ENCODE data around the gene WASF3.
A peak's percentile ranks its signal among the peaks of the same experiment; 100 is the strongest.

WASF3 gene

GRCh38 chr13:26541678-26542568 lies 15.6 kb upstream of the WASF3 start:
- Histone ChIP-seq H3K4me3 (ENCODE audit: control insufficient read depth in 1 of 7, extremely low read depth in 1 of 7, insufficient read depth in 4 of 7, low read depth in 2 of 7, low read length in 6 of 7) (no peak overlapping the region), H3K27ac (ENCODE audit: insufficient read depth in 1 of 2, low read depth in 1 of 2, low read length in 2 of 2, poor library complexity in 1 of 2, severe bottlenecking in 2 of 2) (no peak overlapping the region), H3K9me3 (ENCODE audit: control extremely low read depth in 1 of 5, control insufficient read depth in 4 of 5, insufficient read depth in 2 of 5, low read depth in 1 of 5, low read length in 4 of 5) (no peaks in the 10 kb centered on the region), H3K36me3 (ENCODE audit: control insufficient read depth in 4 of 4, insufficient read depth in 4 of 4, low read length in 3 of 4) (no peaks in the 10 kb centered on the region), H3K4me1 (ENCODE audit: control extremely low read depth in 1 of 4, control insufficient read depth in 4 of 4, insufficient read depth in 4 of 4, low read length in 3 of 4) (no peaks in the 10 kb centered on the region), H3K27me3 (replicated peaks in 2 of 5; ENCODE audit: control insufficient read depth in 4 of 5, insufficient read depth in 5 of 5, low read length in 4 of 5) (peaks cover 0 to 17% (median 10%) of the 10 kb centered on the region in 5 experiments)
- ChIA-PET CTCF (interaction anchor here (1.0 to 2.1 kb wide), 2 partner anchors 10 kb away, joined by 3 to 5 read pairs; no protein-coding TSS in a partner anchor), POLR2A (no interaction called here)
- WGBS (ENCODE audit: insufficient coverage) = 100% methylated on average over 3 of the region's 6 CpGs
- no peak for DNase-seq

- DNase-seq = no peak
- H3K36me3 ChIP-seq (ENCODE audit: control insufficient read depth in 4 of 4, insufficient read depth in 4 of 4, low read length in 3 of 4) = no peaks in the 10 kb centered on the region
- ChIA-PET CTCF (no interaction called here), POLR2A (no interaction called here)
- no peaks in the 10 kb centered on the region for H3K4me1 ChIP-seq (ENCODE audit: control extremely low read depth in 1 of 4, control insufficient read depth in 4 of 4, insufficient read depth in 4 of 4, low read length in 3 of 4)
- 95% methylated on average over 8 of the region's 8 CpGs for WGBS (ENCODE audit: insufficient coverage)
- H3K4me3 ChIP-seq (ENCODE audit: control insufficient read depth in 1 of 7, extremely low read depth in 1 of 7, insufficient read depth in 4 of 7, low read depth in 2 of 7, low read length in 6 of 7) = no peak overlapping the region
- H3K9me3 ChIP-seq (ENCODE audit: control extremely low read depth in 1 of 5, control insufficient read depth in 4 of 5, insufficient read depth in 2 of 5, low read depth in 1 of 5, low read length in 4 of 5) = no peaks in the 10 kb centered on the region
- H3K27ac ChIP-seq (ENCODE audit: insufficient read depth in 1 of 2, low read depth in 1 of 2, low read length in 2 of 2, poor library complexity in 1 of 2, severe bottlenecking in 2 of 2) = no peak overlapping the region
- peaks cover 2 to 21% (median 12%) of the 10 kb centered on the region in 5 experiments for H3K27me3 ChIP-seq (replicated peaks in 2 of 5; ENCODE audit: control insufficient read depth in 4 of 5, insufficient read depth in 5 of 5, low read length in 4 of 5)
These were observed 12.8 kb upstream of the WASF3 start for GRCh38 chr13:26544707-26545106.

GRCh38 chr13:26548205-26548765 lies 9.2 kb upstream of the WASF3 start:
- no peak for DNase-seq
- Histone ChIP-seq H3K4me3 (ENCODE audit: control insufficient read depth in 1 of 7, extremely low read depth in 1 of 7, insufficient read depth in 4 of 7, low read depth in 2 of 7, low read length in 6 of 7) (no peak overlapping the region), H3K36me3 (ENCODE audit: control insufficient read depth in 4 of 4, insufficient read depth in 4 of 4, low read length in 3 of 4) (no peaks in the 10 kb centered on the region), H3K27ac (ENCODE audit: insufficient read depth in 1 of 2, low read depth in 1 of 2, low read length in 2 of 2, poor library complexity in 1 of 2, severe bottlenecking in 2 of 2) (no peak overlapping the region), H3K9me3 (ENCODE audit: control extremely low read depth in 1 of 5, control insufficient read depth in 4 of 5, insufficient read depth in 2 of 5, low read depth in 1 of 5, low read length in 4 of 5) (no peaks in the 10 kb centered on the region), H3K27me3 (replicated peaks in 2 of 5; ENCODE audit: control insufficient read depth in 4 of 5, insufficient read depth in 5 of 5, low read length in 4 of 5) (peaks cover 5 to 26% (median 12%) of the 10 kb centered on the region in 5 experiments), H3K4me1 (ENCODE audit: control extremely low read depth in 1 of 4, control insufficient read depth in 4 of 4, insufficient read depth in 4 of 4, low read length in 3 of 4) (no peaks in the 10 kb centered on the region)
- CTCF ChIA-PET = no interaction called here
- 98% methylated on average over 5 of the region's 5 CpGs for WGBS (ENCODE audit: insufficient coverage)
- POLR2A ChIA-PET = no interaction called here

GRCh38 chr13:26549713-26550112 lies 7.8 kb upstream of the WASF3 start:
- Histone ChIP-seq H3K36me3 (ENCODE audit: control insufficient read depth in 4 of 4, insufficient read depth in 4 of 4, low read length in 3 of 4) (no peaks in the 10 kb centered on the region), H3K4me3 (ENCODE audit: control insufficient read depth in 1 of 7, extremely low read depth in 1 of 7, insufficient read depth in 4 of 7, low read depth in 2 of 7, low read length in 6 of 7) (no peak overlapping the region), H3K9me3 (ENCODE audit: control extremely low read depth in 1 of 5, control insufficient read depth in 4 of 5, insufficient read depth in 2 of 5, low read depth in 1 of 5, low read length in 4 of 5) (no peaks in the 10 kb centered on the region), H3K27ac (ENCODE audit: insufficient read depth in 1 of 2, low read depth in 1 of 2, low read length in 2 of 2, poor library complexity in 1 of 2, severe bottlenecking in 2 of 2) (no peak overlapping the region), H3K4me1 (ENCODE audit: control extremely low read depth in 1 of 4, control insufficient read depth in 4 of 4, insufficient read depth in 4 of 4, low read length in 3 of 4) (no peaks in the 10 kb centered on the region), H3K27me3 (replicated peaks in 2 of 5; ENCODE audit: control insufficient read depth in 4 of 5, insufficient read depth in 5 of 5, low read length in 4 of 5) (peaks cover 5 to 22% (median 9%) of the 10 kb centered on the region in 5 experiments)
- ChIA-PET POLR2A (no interaction called here), CTCF (no interaction called here)
- no CpG with 5 or more reads among the region's 1 CpG for WGBS (ENCODE audit: insufficient coverage)
- no peak for DNase-seq

GRCh38 chr13:26551255-26551860 lies 6.1 kb upstream of the WASF3 start:
- H3K27me3 ChIP-seq (replicated peaks in 2 of 5; ENCODE audit: control insufficient read depth in 4 of 5, insufficient read depth in 5 of 5, low read length in 4 of 5) = peaks cover 5 to 31% (median 18%) of the 10 kb centered on the region in 5 experiments
- no peaks in the 10 kb centered on the region for H3K36me3 ChIP-seq (ENCODE audit: control insufficient read depth in 4 of 4, insufficient read depth in 4 of 4, low read length in 3 of 4)
- no peak for DNase-seq
- H3K9me3 ChIP-seq (ENCODE audit: control extremely low read depth in 1 of 5, control insufficient read depth in 4 of 5, insufficient read depth in 2 of 5, low read depth in 1 of 5, low read length in 4 of 5) = peaks cover 0 to 6% (median 3%) of the 10 kb centered on the region in 5 experiments
- H3K27ac ChIP-seq (ENCODE audit: insufficient read depth in 1 of 2, low read depth in 1 of 2, low read length in 2 of 2, poor library complexity in 1 of 2, severe bottlenecking in 2 of 2) = no peak overlapping the region
- ChIA-PET POLR2A (no interaction called here), CTCF (interaction anchor here (1.2 kb wide), 1 partner anchor 9 kb away, joined by 3 read pairs; no protein-coding TSS in a partner anchor)
- no peak overlapping the region for H3K4me3 ChIP-seq (ENCODE audit: control insufficient read depth in 1 of 7, extremely low read depth in 1 of 7, insufficient read depth in 4 of 7, low read depth in 2 of 7, low read length in 6 of 7)
- no peaks in the 10 kb centered on the region for H3K4me1 ChIP-seq (ENCODE audit: control extremely low read depth in 1 of 4, control insufficient read depth in 4 of 4, insufficient read depth in 4 of 4, low read length in 3 of 4)
- WGBS (ENCODE audit: insufficient coverage) = 90% methylated on average over 4 of the region's 6 CpGs

GRCh38 chr13:26555413-26555812 lies 2.1 kb upstream of the WASF3 start:
- Histone ChIP-seq H3K36me3 (ENCODE audit: control insufficient read depth in 4 of 4, insufficient read depth in 4 of 4, low read length in 3 of 4) (no peaks in the 10 kb centered on the region), H3K27ac (ENCODE audit: insufficient read depth in 1 of 2, low read depth in 1 of 2, low read length in 2 of 2, poor library complexity in 1 of 2, severe bottlenecking in 2 of 2) (no peak overlapping the region), H3K9me3 (ENCODE audit: control extremely low read depth in 1 of 5, control insufficient read depth in 4 of 5, insufficient read depth in 2 of 5, low read depth in 1 of 5, low read length in 4 of 5) (peaks cover 0 to 6% (median 3%) of the 10 kb centered on the region in 5 experiments), H3K4me3 (ENCODE audit: control insufficient read depth in 1 of 7, extremely low read depth in 1 of 7, insufficient read depth in 4 of 7, low read depth in 2 of 7, low read length in 6 of 7) (no peak overlapping the region), H3K27me3 (replicated peaks in 2 of 5; ENCODE audit: control insufficient read depth in 4 of 5, insufficient read depth in 5 of 5, low read length in 4 of 5) (peaks cover 2 to 54% (median 27%) of the 10 kb centered on the region in 5 experiments), H3K4me1 (ENCODE audit: control extremely low read depth in 1 of 4, control insufficient read depth in 4 of 4, insufficient read depth in 4 of 4, low read length in 3 of 4) (peaks cover 0 to 14% (median 11%) of the 10 kb centered on the region in 4 experiments)
- CTCF ChIA-PET = interaction anchor here (1.4 kb wide), 1 partner anchor 59 kb away, joined by 3 read pairs; no protein-coding TSS in a partner anchor
- 56% methylated on average over 1 of the region's 1 CpG for WGBS (ENCODE audit: insufficient coverage)
- POLR2A ChIA-PET = no interaction called here
- no peak for DNase-seq

GRCh38 chr13:26557051-26557392 lies 461 bp upstream of the WASF3 start:
- peaks cover 2 to 52% (median 36%) of the 10 kb centered on the region in 5 experiments for H3K27me3 ChIP-seq (replicated peaks in 2 of 5; ENCODE audit: control insufficient read depth in 4 of 5, insufficient read depth in 5 of 5, low read length in 4 of 5)
- peak overlapping the region in 6 of 7 experiments; percentile 20 to 69 (median 54) for H3K4me3 ChIP-seq (ENCODE audit: control insufficient read depth in 1 of 7, extremely low read depth in 1 of 7, insufficient read depth in 4 of 7, low read depth in 2 of 7, low read length in 6 of 7)
- 0% methylated on average over 2 of the region's 3 CpGs for WGBS (ENCODE audit: insufficient coverage)
- ChIA-PET POLR2A (no interaction called here), CTCF (interaction anchor here (0.6 kb wide), 1 partner anchor 39 kb away, joined by 3 read pairs; no protein-coding TSS in a partner anchor)
- no peaks in the 10 kb centered on the region for H3K36me3 ChIP-seq (ENCODE audit: control insufficient read depth in 4 of 4, insufficient read depth in 4 of 4, low read length in 3 of 4)
- no peak for DNase-seq
- H3K27ac ChIP-seq (ENCODE audit: insufficient read depth in 1 of 2, low read depth in 1 of 2, low read length in 2 of 2, poor library complexity in 1 of 2, severe bottlenecking in 2 of 2) = no peak overlapping the region
- peaks cover 0 to 14% (median 11%) of the 10 kb centered on the region in 4 experiments for H3K4me1 ChIP-seq (ENCODE audit: control extremely low read depth in 1 of 4, control insufficient read depth in 4 of 4, insufficient read depth in 4 of 4, low read length in 3 of 4)
- peaks cover 0 to 6% (median 3%) of the 10 kb centered on the region in 5 experiments for H3K9me3 ChIP-seq (ENCODE audit: control extremely low read depth in 1 of 5, control insufficient read depth in 4 of 5, insufficient read depth in 2 of 5, low read depth in 1 of 5, low read length in 4 of 5)
